WTC11 (cell line): ENCODE measurements around the gene CPXM1.

ENCODE experiments used
- ATF3 ChIP-seq: sonication (generic); formaldehyde crosslinking; conservative IDR thresholded peaks from 2 replicates; pipeline ENCODE4 v1.8.1; 2022; ENCODE audit warnings: mild to moderate bottlenecking, missing genetic modification reagents
- ETV6 ChIP-seq: sonication (generic); formaldehyde crosslinking; IDR thresholded peaks from 2 replicates; pipeline ENCODE4 v1.8.1; 2022; ENCODE audit warnings: mild to moderate bottlenecking, missing genetic modification reagents
- FOXP1 ChIP-seq: sonication (generic); formaldehyde crosslinking; IDR thresholded peaks from 2 replicates; pipeline ENCODE4 v1.8.0; 2022; ENCODE audit warnings: missing genetic modification reagents, mild to moderate bottlenecking, moderate library complexity, borderline replicate concordance
- FOXP4 ChIP-seq: sonication (generic); formaldehyde crosslinking; IDR thresholded peaks from 2 replicates; pipeline ENCODE4 v1.8.0; 2022; ENCODE audit warnings: mild to moderate bottlenecking, missing genetic modification reagents
- MYBL2 ChIP-seq: sonication (generic); formaldehyde crosslinking; IDR thresholded peaks from 2 replicates; pipeline ENCODE4 v1.8.1; 2023; ENCODE audit warnings: mild to moderate bottlenecking, moderate library complexity, missing genetic modification reagents
- NR2C2 ChIP-seq: sonication (generic); formaldehyde crosslinking; IDR thresholded peaks from 2 replicates; pipeline ENCODE4 v1.8.0; 2022; ENCODE audit warnings: mild to moderate bottlenecking, missing genetic modification reagents
- RELA ChIP-seq: sonication (generic); formaldehyde crosslinking; IDR thresholded peaks from 2 replicates; pipeline ENCODE4 v1.8.1; 2022; ENCODE audit warnings: missing genetic modification reagents, mild to moderate bottlenecking, borderline replicate concordance
- TEAD4 ChIP-seq: sonication (generic); formaldehyde crosslinking; IDR thresholded peaks from 2 replicates; pipeline ENCODE4 v1.8.0; 2022; ENCODE audit warnings: mild to moderate bottlenecking, missing genetic modification reagents
- ZNF121 ChIP-seq: sonication (generic); formaldehyde crosslinking; IDR thresholded peaks from 2 replicates; pipeline ENCODE4 v1.8.0; 2023; ENCODE audit warnings: missing genetic modification reagents
- ZNF396 ChIP-seq: fragments of 250-450 bp; sonication (Bioruptor Pico); IDR thresholded peaks from 2 replicates; pipeline ENCODE4 v1.8.0; 2021; ENCODE audit warnings: mild to moderate bottlenecking, moderate library complexity, borderline replicate concordance
- TF ChIP-seq, protein P1 (sequence below): fragments of 200-600 bp; IDR thresholded peaks from 2 replicates; pipeline ENCODE4 v1.8.0; 2022; ENCODE audit warnings: antibody characterized with exemption
- TF ChIP-seq, protein P2 (sequence below): sonication (generic); formaldehyde crosslinking; conservative IDR thresholded peaks from 2 replicates; pipeline ENCODE4 v1.8.1; 2023; ENCODE audit warnings: mild to moderate bottlenecking, low read depth, missing genetic modification reagents, moderate library complexity
- TF ChIP-seq, protein P3 (sequence below): fragments of 250-450 bp; sonication (Bioruptor Pico); IDR thresholded peaks from 2 replicates; pipeline ENCODE4 v1.8.0; 2021; ENCODE audit warnings: mild to moderate bottlenecking
- TF ChIP-seq, protein P4 (sequence below): sonication (generic); formaldehyde crosslinking; IDR thresholded peaks from 2 replicates; pipeline ENCODE4 v1.8.1; 2022; ENCODE audit warnings: low read depth, mild to moderate bottlenecking, moderate library complexity, missing genetic modification reagents, borderline replicate concordance

DNA sequence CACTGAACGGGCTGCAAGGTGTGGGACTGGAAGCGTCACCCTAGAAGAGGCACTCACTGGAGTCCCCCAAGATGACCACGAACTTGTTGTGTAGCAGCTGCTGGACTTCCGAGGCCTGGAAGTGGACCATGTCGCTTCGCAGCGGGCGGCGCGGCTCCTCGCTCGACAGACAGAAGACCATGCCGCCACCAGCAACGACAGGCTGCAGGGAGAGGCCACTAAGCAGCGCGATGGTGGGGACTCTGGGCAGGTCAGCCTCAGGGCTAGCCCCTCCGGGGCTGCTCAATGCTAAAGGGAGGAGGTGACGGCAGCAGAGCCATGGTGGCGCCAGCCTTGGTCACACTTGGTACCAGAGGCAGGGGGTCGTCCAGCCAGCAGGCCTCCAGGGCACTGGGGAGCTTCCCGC is 39.3 kb upstream of the CPXM1 start:
- TF ChIP-seq, protein P1, sequence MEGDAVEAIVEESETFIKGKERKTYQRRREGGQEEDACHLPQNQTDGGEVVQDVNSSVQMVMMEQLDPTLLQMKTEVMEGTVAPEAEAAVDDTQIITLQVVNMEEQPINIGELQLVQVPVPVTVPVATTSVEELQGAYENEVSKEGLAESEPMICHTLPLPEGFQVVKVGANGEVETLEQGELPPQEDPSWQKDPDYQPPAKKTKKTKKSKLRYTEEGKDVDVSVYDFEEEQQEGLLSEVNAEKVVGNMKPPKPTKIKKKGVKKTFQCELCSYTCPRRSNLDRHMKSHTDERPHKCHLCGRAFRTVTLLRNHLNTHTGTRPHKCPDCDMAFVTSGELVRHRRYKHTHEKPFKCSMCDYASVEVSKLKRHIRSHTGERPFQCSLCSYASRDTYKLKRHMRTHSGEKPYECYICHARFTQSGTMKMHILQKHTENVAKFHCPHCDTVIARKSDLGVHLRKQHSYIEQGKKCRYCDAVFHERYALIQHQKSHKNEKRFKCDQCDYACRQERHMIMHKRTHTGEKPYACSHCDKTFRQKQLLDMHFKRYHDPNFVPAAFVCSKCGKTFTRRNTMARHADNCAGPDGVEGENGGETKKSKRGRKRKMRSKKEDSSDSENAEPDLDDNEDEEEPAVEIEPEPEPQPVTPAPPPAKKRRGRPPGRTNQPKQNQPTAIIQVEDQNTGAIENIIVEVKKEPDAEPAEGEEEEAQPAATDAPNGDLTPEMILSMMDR: no peak
- no peak for TF ChIP-seq RELA (CRISPR knock-in tag)
- no peak for TF ChIP-seq FOXP4 (CRISPR knock-in tag)
- TF ChIP-seq ZNF396: no peak
- no peak for TF ChIP-seq ETV6 (CRISPR knock-in tag)
- no peak for TF ChIP-seq ATF3 (CRISPR knock-in tag)
- no peak for TF ChIP-seq NR2C2 (CRISPR knock-in tag)
- TF ChIP-seq, protein P2, sequence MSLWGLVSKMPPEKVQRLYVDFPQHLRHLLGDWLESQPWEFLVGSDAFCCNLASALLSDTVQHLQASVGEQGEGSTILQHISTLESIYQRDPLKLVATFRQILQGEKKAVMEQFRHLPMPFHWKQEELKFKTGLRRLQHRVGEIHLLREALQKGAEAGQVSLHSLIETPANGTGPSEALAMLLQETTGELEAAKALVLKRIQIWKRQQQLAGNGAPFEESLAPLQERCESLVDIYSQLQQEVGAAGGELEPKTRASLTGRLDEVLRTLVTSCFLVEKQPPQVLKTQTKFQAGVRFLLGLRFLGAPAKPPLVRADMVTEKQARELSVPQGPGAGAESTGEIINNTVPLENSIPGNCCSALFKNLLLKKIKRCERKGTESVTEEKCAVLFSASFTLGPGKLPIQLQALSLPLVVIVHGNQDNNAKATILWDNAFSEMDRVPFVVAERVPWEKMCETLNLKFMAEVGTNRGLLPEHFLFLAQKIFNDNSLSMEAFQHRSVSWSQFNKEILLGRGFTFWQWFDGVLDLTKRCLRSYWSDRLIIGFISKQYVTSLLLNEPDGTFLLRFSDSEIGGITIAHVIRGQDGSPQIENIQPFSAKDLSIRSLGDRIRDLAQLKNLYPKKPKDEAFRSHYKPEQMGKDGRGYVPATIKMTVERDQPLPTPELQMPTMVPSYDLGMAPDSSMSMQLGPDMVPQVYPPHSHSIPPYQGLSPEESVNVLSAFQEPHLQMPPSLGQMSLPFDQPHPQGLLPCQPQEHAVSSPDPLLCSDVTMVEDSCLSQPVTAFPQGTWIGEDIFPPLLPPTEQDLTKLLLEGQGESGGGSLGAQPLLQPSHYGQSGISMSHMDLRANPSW (CRISPR knock-in tag): no peak
- no peak for TF ChIP-seq ZNF121
- TF ChIP-seq MYBL2: no peak
- no peak for TF ChIP-seq FOXP1
- TF ChIP-seq TEAD4 (CRISPR knock-in tag): no peak
- TF ChIP-seq, protein P3, sequence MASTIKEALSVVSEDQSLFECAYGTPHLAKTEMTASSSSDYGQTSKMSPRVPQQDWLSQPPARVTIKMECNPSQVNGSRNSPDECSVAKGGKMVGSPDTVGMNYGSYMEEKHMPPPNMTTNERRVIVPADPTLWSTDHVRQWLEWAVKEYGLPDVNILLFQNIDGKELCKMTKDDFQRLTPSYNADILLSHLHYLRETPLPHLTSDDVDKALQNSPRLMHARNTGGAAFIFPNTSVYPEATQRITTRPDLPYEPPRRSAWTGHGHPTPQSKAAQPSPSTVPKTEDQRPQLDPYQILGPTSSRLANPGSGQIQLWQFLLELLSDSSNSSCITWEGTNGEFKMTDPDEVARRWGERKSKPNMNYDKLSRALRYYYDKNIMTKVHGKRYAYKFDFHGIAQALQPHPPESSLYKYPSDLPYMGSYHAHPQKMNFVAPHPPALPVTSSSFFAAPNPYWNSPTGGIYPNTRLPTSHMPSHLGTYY: no peak
- TF ChIP-seq, protein P4, sequence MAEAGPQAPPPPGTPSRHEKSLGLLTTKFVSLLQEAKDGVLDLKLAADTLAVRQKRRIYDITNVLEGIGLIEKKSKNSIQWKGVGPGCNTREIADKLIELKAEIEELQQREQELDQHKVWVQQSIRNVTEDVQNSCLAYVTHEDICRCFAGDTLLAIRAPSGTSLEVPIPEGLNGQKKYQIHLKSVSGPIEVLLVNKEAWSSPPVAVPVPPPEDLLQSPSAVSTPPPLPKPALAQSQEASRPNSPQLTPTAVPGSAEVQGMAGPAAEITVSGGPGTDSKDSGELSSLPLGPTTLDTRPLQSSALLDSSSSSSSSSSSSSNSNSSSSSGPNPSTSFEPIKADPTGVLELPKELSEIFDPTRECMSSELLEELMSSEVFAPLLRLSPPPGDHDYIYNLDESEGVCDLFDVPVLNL (CRISPR knock-in tag): no peak
